Stomach (tissue), 4 donors: Measurements from ENCODE around the gene RPL35.

ENCODE experiments used
- CTCF ChIP-seq, 7 experiments: fragments of 450-650 bp in 4 of 7; fragments of 200-600 bp in 3 of 7; sonication (generic) in 3 of 7; IDR thresholded peaks; one replicate each; pipeline ENCODE4 v1.5.1; 2016 to 2019; ENCODE audit warnings: antibody characterized with exemption in 7 of 7, control low read depth in 2 of 7, mild to moderate bottlenecking in 1 of 7
- EP300 ChIP-seq: sonication (generic); formaldehyde crosslinking; IDR thresholded peaks from one replicate; pipeline ENCODE4 v1.6.1; 2017; ENCODE audit warnings: antibody characterized with exemption
- POLR2A ChIP-seq, 4 donors: fragments of 450-650 bp; IDR thresholded peaks; one replicate each; pipeline ENCODE4 v1.6.1; 2016; ENCODE audit warnings: antibody characterized with exemption in 4 of 4, control low read depth in 2 of 4, mild to moderate bottlenecking in 1 of 4, moderate library complexity in 1 of 4
- POLR2AphosphoS5 ChIP-seq, 3 donors: sonication (generic); formaldehyde crosslinking; IDR thresholded peaks; one replicate each; pipeline ENCODE4 v1.6.1; 2016; ENCODE audit warnings: antibody characterized with exemption in 3 of 3

- TF ChIP-seq CTCF (IDR thresholded peaks at IDR 0.05) (no peak), POLR2AphosphoS5 (IDR thresholded peaks at IDR 0.05) (no peak), POLR2A (IDR thresholded peaks at IDR 0.05) (no peak), EP300 (no peak)
These were observed 28.4 kb upstream of the RPL35 start for GRCh38 chr9:124890179-124890578.
